Osteoblast (primary cell): ENCODE measurements around the gene MRPS35. TPM values are rescaled to one million over a fixed set of nuclear protein-coding genes. Genes with fewer than 3 reads are reported as not detected.

Source experiments
- DNase-seq: peaks from one replicate; pipeline ENCODE4 v3.0.0; 2011; ENCODE audit warnings: low spot score, mixed read lengths; ENCODE audit not compliant: insufficient read length; ENCODE audit errors: missing footprints
- H2AFZ ChIP-seq: 2 replicates; pipeline ENCODE4 v1.6.0; 2011; ENCODE audit warnings: mild to moderate bottlenecking, low read length
- H3K27ac ChIP-seq: 2 replicates; pipeline ENCODE4 v1.5.1; 2011; ENCODE audit warnings: mild to moderate bottlenecking, low read depth, low read length, moderate library complexity
- H3K27me3 ChIP-seq: 2 replicates; pipeline ENCODE4 v1.6.0; 2012; ENCODE audit warnings: mild to moderate bottlenecking, control low read depth, inconsistent platforms, low read length, moderate library complexity; ENCODE audit not compliant: insufficient read depth
- H3K36me3 ChIP-seq: 2 replicates; pipeline ENCODE4 v1.5.1; 2011; ENCODE audit warnings: mild to moderate bottlenecking, low read length, control low read depth, moderate library complexity; ENCODE audit not compliant: insufficient read depth
- H3K4me1 ChIP-seq: 2 replicates; pipeline ENCODE4 v1.5.1; 2011; ENCODE audit warnings: mild to moderate bottlenecking, low read length, control low read depth, moderate library complexity; ENCODE audit not compliant: insufficient read depth
- H3K4me2 ChIP-seq: 2 replicates; pipeline ENCODE4 v1.6.0; 2011; ENCODE audit warnings: mild to moderate bottlenecking, low read length; ENCODE audit not compliant: insufficient read depth
- H3K4me3 ChIP-seq: fragments of 200-600 bp; sonication (generic); 3 replicates; pipeline ENCODE4 v1.5.1; 2012; ENCODE audit warnings: mild to moderate bottlenecking, low read length, inconsistent platforms; ENCODE audit not compliant: insufficient read depth
- H3K79me2 ChIP-seq: 2 replicates; pipeline ENCODE4 v1.6.0; 2012; ENCODE audit warnings: mild to moderate bottlenecking, low read length, control low read depth, inconsistent platforms; ENCODE audit not compliant: insufficient read depth
- H3K9me3 ChIP-seq: 2 replicates; pipeline ENCODE4 v1.5.1; 2011; ENCODE audit warnings: low read depth, low read length, control low read depth
- H4K20me1 ChIP-seq: 2 replicates; pipeline ENCODE4 v1.6.0; 2012; ENCODE audit warnings: mild to moderate bottlenecking, low read length, control low read depth; ENCODE audit not compliant: insufficient read depth
- CTCF ChIP-seq: IDR thresholded peaks from 2 replicates; pipeline ENCODE4 v1.5.1; 2011; ENCODE audit warnings: mild to moderate bottlenecking, low read depth, low read length, moderate library complexity; ENCODE audit errors: extremely low read depth
- total RNA-seq: library from RNA; depleted of rRNA; stranded (reverse); fragments of >200 nt; gene quantifications from 2 replicates; pipeline ENCODE4 v1.2.3, GENCODE V29; 2012

MRPS35 gene
- total RNA-seq, 1 donor, result 53.9 TPM

GRCh38 chr12:27688671-27689070, 22.0 kb upstream of the MRPS35 start:
- Histone ChIP-seq H3K79me2 (peaks cover 3% of the 10 kb centered on the region), H3K4me1 (no peaks in the 10 kb centered on the region), H2AFZ (no peak overlapping the region), H4K20me1 (peaks cover 3% of the 10 kb centered on the region), H3K9me3 (no peaks in the 10 kb centered on the region), H3K27ac (no peak overlapping the region), H3K27me3 (no peaks in the 10 kb centered on the region), H3K4me2 (no peak overlapping the region), H3K4me3 (no peak overlapping the region), H3K36me3 (peaks cover 98% of the 10 kb centered on the region)
- no peak for TF ChIP-seq CTCF
- DNase-seq, result no peak

GRCh38 chr12:27689558-27690180, 21.0 kb upstream of the MRPS35 start:
- Histone ChIP-seq H3K36me3 (peaks cover 100% of the 10 kb centered on the region), H3K4me3 (no peak overlapping the region), H3K27me3 (no peaks in the 10 kb centered on the region), H3K79me2 (peaks cover 3% of the 10 kb centered on the region), H3K9me3 (no peaks in the 10 kb centered on the region), H4K20me1 (peaks cover 3% of the 10 kb centered on the region), H2AFZ (no peak overlapping the region), H3K27ac (no peak overlapping the region), H3K4me1 (no peaks in the 10 kb centered on the region), H3K4me2 (no peak overlapping the region)
- no peak for TF ChIP-seq CTCF
- DNase-seq, result no peak

GRCh38 chr12:27693403-27693802, 17.2 kb upstream of the MRPS35 start:
- Histone ChIP-seq H4K20me1 (peaks cover 3% of the 10 kb centered on the region), H3K79me2 (no peaks in the 10 kb centered on the region), H3K4me1 (no peaks in the 10 kb centered on the region), H3K9me3 (no peaks in the 10 kb centered on the region), H3K36me3 (peaks cover 87% of the 10 kb centered on the region), H3K4me3 (no peak overlapping the region), H3K4me2 (no peak overlapping the region), H2AFZ (no peak overlapping the region), H3K27ac (no peak overlapping the region), H3K27me3 (no peaks in the 10 kb centered on the region)
- no peak for TF ChIP-seq CTCF
- no peak for DNase-seq

GRCh38 chr12:27695556-27696292, 14.9 kb upstream of the MRPS35 start:
- no peaks in the 10 kb centered on the region for H4K20me1 ChIP-seq
- DNase-seq, result no peak
- H3K9me3 ChIP-seq, result no peaks in the 10 kb centered on the region
- H3K4me2 ChIP-seq, result no peak overlapping the region
- no peaks in the 10 kb centered on the region for H3K27me3 ChIP-seq
- H2AFZ ChIP-seq, result no peak overlapping the region
- no peak overlapping the region for H3K27ac ChIP-seq
- H3K4me1 ChIP-seq, result no peaks in the 10 kb centered on the region
- H3K36me3 ChIP-seq, result peaks cover 64% of the 10 kb centered on the region
- no peak for TF ChIP-seq CTCF
- H3K79me2 ChIP-seq, result no peaks in the 10 kb centered on the region
- no peak overlapping the region for H3K4me3 ChIP-seq
